ENCODE results near the gene AMOTL2.

AMOTL2 gene

DNA sequence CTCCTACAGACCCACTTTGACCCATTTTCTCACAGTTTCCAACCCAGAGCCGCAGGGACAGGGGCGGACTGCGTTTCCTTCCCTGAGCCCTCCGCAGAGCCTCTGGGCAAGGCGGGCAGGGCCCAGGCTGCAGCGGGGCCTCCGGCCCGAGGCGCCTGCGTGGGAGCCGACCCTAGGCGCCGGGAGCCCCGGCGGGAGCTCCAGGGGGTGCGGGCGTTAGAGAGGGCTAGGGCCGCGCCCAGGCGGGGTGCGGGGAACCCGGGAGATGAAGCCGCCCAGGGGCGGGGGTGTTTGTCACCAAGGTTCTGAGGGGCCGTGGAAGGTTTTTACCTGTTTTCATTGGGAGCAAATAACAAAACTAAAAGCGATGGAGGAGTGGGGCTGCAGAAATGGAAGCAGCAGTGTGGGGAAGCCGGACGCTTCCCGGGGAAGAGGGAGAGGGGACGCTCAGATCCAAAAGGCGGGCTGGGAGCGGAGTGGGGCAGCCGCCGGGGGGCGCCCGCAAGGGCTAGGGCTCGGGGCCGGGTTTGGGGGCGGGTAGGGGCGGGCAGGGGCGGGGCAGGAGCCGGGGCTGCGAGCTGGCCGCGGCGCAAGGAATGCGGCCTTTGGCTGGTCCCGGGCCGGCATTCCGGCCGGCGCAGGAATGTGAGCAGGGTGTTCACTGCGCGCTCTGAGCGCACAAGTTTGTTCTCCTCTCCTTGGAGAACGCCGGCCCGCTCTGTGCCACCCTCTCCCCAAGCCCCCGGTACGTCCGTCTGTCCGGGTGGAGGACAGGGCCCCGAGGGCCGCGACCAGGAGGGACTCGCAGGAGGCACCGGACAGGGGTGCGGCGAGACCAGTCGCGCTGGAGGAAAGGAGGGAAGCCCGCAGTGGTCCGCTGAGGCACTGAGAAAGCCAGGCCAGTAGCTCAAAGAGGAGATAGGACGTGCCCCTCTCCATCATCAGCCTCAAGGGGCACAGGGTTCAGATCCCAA, 61.1 kb downstream of the AMOTL2 start:
- no peak for DNase-seq

GRCh38 chr3:134312072-134312872, 62.0 kb downstream of the AMOTL2 start:
- no peak for DNase-seq

DNA sequence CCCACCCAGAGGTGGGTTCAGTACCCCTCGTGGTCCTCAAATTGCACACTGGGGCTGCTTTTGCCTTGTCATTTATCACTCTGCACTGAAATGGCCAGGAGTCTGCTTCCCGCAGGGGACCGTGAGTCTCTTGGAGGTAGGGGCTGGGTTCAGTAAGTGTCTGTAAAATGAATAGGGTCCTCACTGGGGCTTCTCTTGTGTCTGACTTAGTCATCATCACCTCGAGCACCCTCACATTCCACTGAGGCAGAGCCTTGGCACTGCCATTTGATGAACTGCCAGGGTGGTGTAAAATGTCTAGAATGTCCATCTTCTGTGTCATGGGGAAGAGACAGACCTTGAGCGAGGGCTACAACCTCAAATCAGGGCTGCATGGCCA, 62.6 kb downstream of the AMOTL2 start:
- DNase-seq: no peak

DNA sequence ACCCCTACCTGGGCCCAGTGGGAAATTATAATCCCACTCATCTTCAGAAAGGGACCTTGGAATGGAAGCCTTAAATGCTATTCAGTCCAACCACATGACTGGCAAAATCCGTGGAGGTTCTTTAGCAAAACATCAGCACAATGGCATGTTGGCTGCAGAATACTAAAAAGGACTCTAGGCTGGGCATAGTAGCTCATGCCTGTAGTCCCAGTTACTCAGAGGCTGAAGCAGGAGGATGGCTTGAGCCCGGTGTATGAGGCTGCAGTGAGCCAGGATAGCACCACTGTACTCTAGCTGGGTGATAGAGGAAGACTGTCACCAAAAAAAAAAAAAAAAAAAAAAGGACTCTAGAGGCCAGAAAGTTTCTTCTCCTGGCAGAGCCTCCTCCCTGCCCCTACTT, 63.0 kb downstream of the AMOTL2 start:
- no peak for DNase-seq

- no peak for DNase-seq
Measured at GRCh38 chr3:134309987-134310700, 64.1 kb downstream of the AMOTL2 start.

DNA sequence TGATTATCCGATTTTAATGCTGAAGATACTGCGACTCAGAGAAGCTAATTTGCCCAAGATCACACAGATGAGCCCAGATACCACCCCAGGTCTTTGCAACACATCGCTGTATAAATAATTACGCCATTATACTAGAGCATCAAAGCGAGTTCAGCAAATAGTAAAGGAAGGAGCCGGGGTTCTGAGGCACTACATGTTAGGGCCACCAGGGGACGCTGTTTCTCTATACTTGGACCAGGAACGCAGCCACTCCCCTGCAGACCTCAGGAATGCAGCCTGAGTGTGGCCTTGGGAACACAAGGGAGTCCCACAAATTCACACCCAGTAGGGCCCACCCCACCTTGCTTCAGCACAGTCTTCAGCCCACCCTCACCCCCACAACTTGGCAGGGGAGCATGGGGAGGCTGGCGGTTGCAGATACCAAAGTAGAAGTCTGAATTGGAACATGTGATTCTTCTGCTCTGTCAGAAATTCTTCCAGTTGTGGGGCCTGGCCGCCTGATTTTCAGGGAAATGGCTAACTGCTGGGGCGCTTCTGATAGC, 65.8 kb downstream of the AMOTL2 start:
- DNase-seq: peak; percentile 42 to 66

- no peak for DNase-seq
Measured at GRCh38 chr3:134307425-134307824, 66.8 kb downstream of the AMOTL2 start.

GRCh38 chr3:134306320-134306719, 67.9 kb downstream of the AMOTL2 start:
- no peak for DNase-seq

Measured in bone marrow (tissue), 2 donors.